ENCODE results near the gene RICTOR. TPM values are rescaled to one million over a fixed set of nuclear protein-coding genes. Genes with fewer than 3 reads are reported as not detected.

The RICTOR gene
- total and polyA plus RNA-seq, 9 of the 15 experiments (the other 6 are each of a cell fraction or from before 2014, with no cell fraction given): 13.9 to 46.6 (median 22.6) TPM

DNA sequence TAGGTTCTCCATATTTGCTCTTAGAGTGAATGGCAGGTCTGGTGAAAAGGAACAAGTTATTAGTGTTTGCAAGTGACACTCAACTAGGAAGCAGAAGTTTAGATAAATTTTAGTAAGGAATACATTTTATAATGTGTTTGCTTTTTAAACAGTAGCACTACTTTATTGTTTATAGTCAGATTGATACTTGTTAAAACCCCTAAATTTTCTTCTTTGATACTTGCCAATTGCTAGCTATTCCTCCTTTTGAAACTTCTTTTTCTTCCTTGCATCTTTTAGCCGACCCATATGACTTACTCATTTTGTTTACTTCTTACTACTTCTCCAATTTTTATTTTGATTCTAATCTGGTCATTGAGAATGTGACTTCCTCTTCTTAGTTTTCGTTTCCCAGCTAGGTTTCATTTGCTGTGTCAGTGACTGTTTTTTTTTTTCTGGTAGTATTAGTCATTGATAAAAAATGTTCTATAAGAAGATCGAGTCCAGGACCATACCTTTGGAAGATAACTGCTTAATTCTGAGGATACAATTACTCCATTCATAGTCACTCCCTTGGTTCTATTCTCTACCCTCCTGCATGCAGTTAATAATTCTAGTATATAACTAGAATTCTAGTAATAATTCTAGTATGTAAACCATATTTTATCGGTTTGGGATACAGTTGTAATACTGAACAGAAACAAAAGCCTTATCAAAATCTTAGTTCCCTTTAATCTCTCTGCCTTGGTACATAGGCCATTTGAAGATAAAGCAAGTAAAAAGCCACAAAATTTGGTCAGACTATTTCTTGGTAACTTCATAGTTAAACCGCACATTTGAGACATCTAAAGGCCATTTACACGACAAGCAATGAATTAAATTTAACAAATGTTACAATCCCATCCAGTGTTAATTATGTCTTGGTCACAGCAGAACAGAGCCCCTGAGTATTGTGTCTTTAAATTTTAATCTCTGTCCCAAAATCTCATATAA lies 2.8 kb upstream of the RICTOR start (continued):
- TF ChIP-seq, protein P1, sequence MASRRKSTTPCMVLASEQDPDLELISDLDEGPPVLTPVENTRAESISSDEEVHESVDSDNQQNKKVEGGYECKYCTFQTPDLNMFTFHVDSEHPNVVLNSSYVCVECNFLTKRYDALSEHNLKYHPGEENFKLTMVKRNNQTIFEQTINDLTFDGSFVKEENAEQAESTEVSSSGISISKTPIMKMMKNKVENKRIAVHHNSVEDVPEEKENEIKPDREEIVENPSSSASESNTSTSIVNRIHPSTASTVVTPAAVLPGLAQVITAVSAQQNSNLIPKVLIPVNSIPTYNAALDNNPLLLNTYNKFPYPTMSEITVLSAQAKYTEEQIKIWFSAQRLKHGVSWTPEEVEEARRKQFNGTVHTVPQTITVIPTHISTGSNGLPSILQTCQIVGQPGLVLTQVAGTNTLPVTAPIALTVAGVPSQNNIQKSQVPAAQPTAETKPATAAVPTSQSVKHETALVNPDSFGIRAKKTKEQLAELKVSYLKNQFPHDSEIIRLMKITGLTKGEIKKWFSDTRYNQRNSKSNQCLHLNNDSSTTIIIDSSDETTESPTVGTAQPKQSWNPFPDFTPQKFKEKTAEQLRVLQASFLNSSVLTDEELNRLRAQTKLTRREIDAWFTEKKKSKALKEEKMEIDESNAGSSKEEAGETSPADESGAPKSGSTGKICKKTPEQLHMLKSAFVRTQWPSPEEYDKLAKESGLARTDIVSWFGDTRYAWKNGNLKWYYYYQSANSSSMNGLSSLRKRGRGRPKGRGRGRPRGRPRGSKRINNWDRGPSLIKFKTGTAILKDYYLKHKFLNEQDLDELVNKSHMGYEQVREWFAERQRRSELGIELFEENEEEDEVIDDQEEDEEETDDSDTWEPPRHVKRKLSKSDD (conservative IDR thresholded peaks at IDR 0.05; ENCODE audit: low read length): no peak
- TF ChIP-seq CHCHD3 (CRISPR knock-in tag; IDR thresholded peaks at IDR 0.05) (no peak), SAFB (IDR thresholded peaks at IDR 0.05; ENCODE audit: borderline replicate concordance, low read depth, low read length) (no peak), ZNF584 (CRISPR knock-in tag; IDR thresholded peaks at IDR 0.05; ENCODE audit: low read depth) (no peak), ZNF274 (IDR thresholded peaks at IDR 0.05; ENCODE audit: borderline replicate concordance, low read depth, low read length) (no peak), ZNF239 (CRISPR knock-in tag; IDR thresholded peaks at IDR 0.05) (no peak), MIER1 (IDR thresholded peaks at IDR 0.05; ENCODE audit: low read depth) (0 out of 2 replicates have a peak, but pooled peaks have one; percentile 65), FOXM1 (IDR thresholded peaks at IDR 0.05; ENCODE audit: low read depth) (peak; percentile 24; the same call in 1 of the 2 replicates), FOXM1 (CRISPR knock-in tag; IDR thresholded peaks at IDR 0.05; ENCODE audit: low read depth) (no peak), ZNF124 (CRISPR knock-in tag; IDR thresholded peaks at IDR 0.05) (no peak), ZNF24 (IDR thresholded peaks at IDR 0.05) (no peak), SP2 (IDR thresholded peaks at IDR 0.05; ENCODE audit: extremely low read depth, low read depth, low read length, poor library complexity, severe bottlenecking) (no peak), RBM25 (IDR thresholded peaks at IDR 0.05; ENCODE audit: low read depth, low read length, severe bottlenecking) (no peak), SMAD3 (CRISPR knock-in tag; conservative IDR thresholded peaks at IDR 0.05) (peak; percentile 6; the same call in 1 of the 2 replicates), ZNF12 (CRISPR knock-in tag; IDR thresholded peaks at IDR 0.05) (no peak), CREM (IDR thresholded peaks at IDR 0.05; ENCODE audit: low read depth) (no peak), PHF20 (IDR thresholded peaks at IDR 0.05; ENCODE audit: partially characterized antibody) (no peak), EHMT2 (IDR thresholded peaks at IDR 0.05) (0 out of 2 replicates have a peak, but pooled peaks have one; percentile 17), ZNF764 (CRISPR knock-in tag; IDR thresholded peaks at IDR 0.05; ENCODE audit: low read depth) (no peak), RBM17 (IDR thresholded peaks at IDR 0.05; ENCODE audit: borderline replicate concordance, low read depth, low read length) (no peak), ZNF766 (CRISPR knock-in tag; conservative IDR thresholded peaks at IDR 0.05) (peak; percentile 61; the same call in 1 of the 2 replicates), CAMTA2 (CRISPR knock-in tag; conservative IDR thresholded peaks at IDR 0.05) (no peak), ZNF507 (tag; conservative IDR thresholded peaks at IDR 0.05) (no peak)
- TF ChIP-seq, protein P2, sequence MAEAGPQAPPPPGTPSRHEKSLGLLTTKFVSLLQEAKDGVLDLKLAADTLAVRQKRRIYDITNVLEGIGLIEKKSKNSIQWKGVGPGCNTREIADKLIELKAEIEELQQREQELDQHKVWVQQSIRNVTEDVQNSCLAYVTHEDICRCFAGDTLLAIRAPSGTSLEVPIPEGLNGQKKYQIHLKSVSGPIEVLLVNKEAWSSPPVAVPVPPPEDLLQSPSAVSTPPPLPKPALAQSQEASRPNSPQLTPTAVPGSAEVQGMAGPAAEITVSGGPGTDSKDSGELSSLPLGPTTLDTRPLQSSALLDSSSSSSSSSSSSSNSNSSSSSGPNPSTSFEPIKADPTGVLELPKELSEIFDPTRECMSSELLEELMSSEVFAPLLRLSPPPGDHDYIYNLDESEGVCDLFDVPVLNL (CRISPR knock-in tag; IDR thresholded peaks at IDR 0.05; ENCODE audit: low read depth): no peak
- TF ChIP-seq, protein P3, sequence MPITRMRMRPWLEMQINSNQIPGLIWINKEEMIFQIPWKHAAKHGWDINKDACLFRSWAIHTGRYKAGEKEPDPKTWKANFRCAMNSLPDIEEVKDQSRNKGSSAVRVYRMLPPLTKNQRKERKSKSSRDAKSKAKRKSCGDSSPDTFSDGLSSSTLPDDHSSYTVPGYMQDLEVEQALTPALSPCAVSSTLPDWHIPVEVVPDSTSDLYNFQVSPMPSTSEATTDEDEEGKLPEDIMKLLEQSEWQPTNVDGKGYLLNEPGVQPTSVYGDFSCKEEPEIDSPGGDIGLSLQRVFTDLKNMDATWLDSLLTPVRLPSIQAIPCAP (CRISPR knock-in tag; IDR thresholded peaks at IDR 0.05; ENCODE audit: borderline replicate concordance): no peak
